OCI-LY7 (cell line): ENCODE measurements around the gene TNFAIP8L3. TPM values are rescaled to one million over a fixed set of nuclear protein-coding genes. Genes with fewer than 3 reads are reported as not detected.

Source experiments
- BruUV-seq: library from RNA; stranded (reverse); fragments of 400-500 nt; replicated peaks from 2 replicates; lab custom pipeline; 2021; lab: Mats Ljungman, UMichigan
- CTCF ChIA-PET: fragments of 300-600 bp; sonication (Branson Sonifier 250); formaldehyde crosslinking; loops from one replicate; lab custom pipeline; 2022; ENCODE audit warnings: antibody characterized with exemption; ENCODE audit not compliant: unreplicated experiment; lab: Charles Lee
- POLR2A ChIA-PET: fragments of 300-600 bp; sonication (Branson Sonifier 250); formaldehyde crosslinking; loops from one replicate; lab custom pipeline; 2022; ENCODE audit warnings: antibody characterized with exemption; lab: Charles Lee
- DNase-seq: peaks from one replicate; pipeline ENCODE4 v3.0.0-alpha.2; 2015; ENCODE audit warnings: low spot score
- H2AFZ ChIP-seq: fragments of 200-600 bp; sonication (generic), shearing (Covaris generic); 2 replicates; pipeline ENCODE4 v1.6.1; 2014; ENCODE audit warnings: mild to moderate bottlenecking, antibody characterized with exemption, low read length, moderate library complexity
- H3K27ac ChIP-seq: fragments of 200-600 bp; sonication (generic); 2 replicates; pipeline ENCODE4 v1.5.1; 2014; ENCODE audit warnings: mixed run types, low read depth, mild to moderate bottlenecking, moderate library complexity, low read length, inconsistent platforms; ENCODE audit not compliant: poor library complexity, severe bottlenecking
- H3K36me3 ChIP-seq: fragments of 200-600 bp; sonication (generic); 2 replicates; pipeline ENCODE4 v1.6.1; 2014; ENCODE audit warnings: mild to moderate bottlenecking, antibody characterized with exemption, low read length, moderate library complexity, mixed read lengths; ENCODE audit not compliant: insufficient read depth
- H3K4me1 ChIP-seq: fragments of 200-600 bp; sonication (generic); 2 replicates; pipeline ENCODE4 v1.5.1; 2014; ENCODE audit warnings: mild to moderate bottlenecking, low read length; ENCODE audit not compliant: insufficient read depth, poor library complexity, severe bottlenecking
- H3K4me2 ChIP-seq: fragments of 200-600 bp; sonication (generic); 2 replicates; pipeline ENCODE4 v1.6.1; 2014; ENCODE audit warnings: mild to moderate bottlenecking, low read length
- H3K4me3 ChIP-seq: fragments of 200-600 bp; sonication (generic); 2 replicates; pipeline ENCODE4 v1.5.1; 2014; ENCODE audit warnings: mild to moderate bottlenecking, low read depth, low read length; ENCODE audit not compliant: poor library complexity, severe bottlenecking
- H3K79me2 ChIP-seq: fragments of 200-600 bp; sonication (generic); 2 replicates; pipeline ENCODE4 v1.6.1; 2016; ENCODE audit warnings: low read depth, mild to moderate bottlenecking, low read length, moderate library complexity, mixed read lengths; ENCODE audit not compliant: insufficient read depth
- H3K9me2 ChIP-seq: fragments of 200-600 bp; sonication (generic); 2 replicates; pipeline ENCODE4 v1.6.1; 2016; ENCODE audit warnings: mild to moderate bottlenecking, low read length, mixed read lengths; ENCODE audit not compliant: insufficient read depth
- H3K9me3 ChIP-seq: fragments of 200-600 bp; sonication (generic); 2 replicates; pipeline ENCODE4 v1.6.1; 2014; ENCODE audit warnings: mild to moderate bottlenecking, mixed run types, low read length, mixed read lengths
- H4K20me1 ChIP-seq: fragments of 200-600 bp; sonication (generic); 2 replicates; pipeline ENCODE4 v1.6.1; 2014; ENCODE audit warnings: mild to moderate bottlenecking, antibody characterized with exemption, low read length, moderate library complexity, mixed read lengths; ENCODE audit not compliant: insufficient read depth
- CTCF ChIP-seq: fragments of 200-600 bp; sonication (generic); conservative IDR thresholded peaks from 2 replicates; pipeline ENCODE4 v1.5.1; 2014; ENCODE audit warnings: mild to moderate bottlenecking, antibody characterized with exemption, low read length, moderate library complexity, mixed read lengths
- EZH2phosphoT487 ChIP-seq: fragments of 200-600 bp; sonication (generic); IDR thresholded peaks from 2 replicates; pipeline ENCODE4 v1.6.1; 2018; ENCODE audit warnings: low read depth, borderline replicate concordance, mild to moderate bottlenecking, mixed run types, antibody characterized with exemption, low read length, moderate library complexity, mixed read lengths
- intact Hi-C: fragments of 100-400 bp; cut with micrococcal nuclease; formaldehyde crosslinking; loops from one replicate; pipeline ENCODE4 v1.10.0; 2022; ENCODE audit not compliant: unreplicated experiment
- total RNA-seq, 2 experiments: library from RNA; depleted of rRNA in 1 of 2; stranded (reverse); fragments of >200 nt in 1 of 2; shearing (Covaris generic) in 1 of 2; gene quantifications; 2 replicates each; pipeline ENCODE4 v1.2.3, GENCODE V29; 2014 to 2022

TNFAIP8L3 gene
- total RNA-seq, 2 experiments from 2014 or later: not detected

- no TSS peak for BruUV-seq
- no peaks in the 10 kb centered on the region for H3K9me3 ChIP-seq
- intact Hi-C loops: no loop called here
- no peak overlapping the region for H3K27ac ChIP-seq
- TF ChIP-seq EZH2phosphoT487: no peak
- TF ChIP-seq CTCF: no peak
- no peaks in the 10 kb centered on the region for H3K4me1 ChIP-seq
- no peaks in the 10 kb centered on the region for H3K36me3 ChIP-seq
- H3K9me2 ChIP-seq: no peaks in the 10 kb centered on the region
- no peak overlapping the region for H3K4me3 ChIP-seq
- no peaks in the 10 kb centered on the region for H3K79me2 ChIP-seq
- ChIA-PET POLR2A (interaction anchor here (0.6 kb wide), 2 partner anchors 61 to 404 kb away, joined by 4 read pairs; no protein-coding TSS in a partner anchor), CTCF (no interaction called here)
- no peak overlapping the region for H3K4me2 ChIP-seq
- DNase-seq: no peak
- no peaks in the 10 kb centered on the region for H4K20me1 ChIP-seq
- no peak overlapping the region for H2AFZ ChIP-seq
Observed at GRCh38 chr15:51110171-51110570, 15.5 kb upstream of the TNFAIP8L3 start.

GRCh38 chr15:51108933-51109550 lies 14.3 kb upstream of the TNFAIP8L3 start:
- TF ChIP-seq CTCF (no peak), EZH2phosphoT487 (no peak)
- Histone ChIP-seq H3K9me2 (no peaks in the 10 kb centered on the region), H3K4me3 (no peak overlapping the region), H4K20me1 (no peaks in the 10 kb centered on the region), H3K4me1 (no peaks in the 10 kb centered on the region), H3K27ac (no peak overlapping the region), H3K79me2 (no peaks in the 10 kb centered on the region), H2AFZ (no peak overlapping the region), H3K36me3 (no peaks in the 10 kb centered on the region), H3K9me3 (no peaks in the 10 kb centered on the region), H3K4me2 (no peak overlapping the region)
- POLR2A ChIA-PET: no interaction called here
- intact Hi-C loops: no loop called here
- no TSS peak for BruUV-seq
- no peak for DNase-seq
- CTCF ChIA-PET: no interaction called here

GRCh38 chr15:51107612-51108011 lies 12.9 kb upstream of the TNFAIP8L3 start:
- CTCF ChIA-PET: no interaction called here

More at GRCh38 chr15:51107612-51108011, 12.9 kb upstream of the TNFAIP8L3 start:
- TF ChIP-seq CTCF (no peak), EZH2phosphoT487 (no peak)
- H3K4me2 ChIP-seq: no peak overlapping the region
- intact Hi-C loops: no loop called here
- H2AFZ ChIP-seq: no peak overlapping the region
- DNase-seq: no peak
- BruUV-seq: no TSS peak
- no peaks in the 10 kb centered on the region for H3K36me3 ChIP-seq
- no peaks in the 10 kb centered on the region for H3K9me3 ChIP-seq
- H3K79me2 ChIP-seq: no peaks in the 10 kb centered on the region
- H4K20me1 ChIP-seq: no peaks in the 10 kb centered on the region
- H3K4me1 ChIP-seq: no peaks in the 10 kb centered on the region
- no peak overlapping the region for H3K27ac ChIP-seq
- H3K4me3 ChIP-seq: no peak overlapping the region
- POLR2A ChIA-PET: interaction anchor here (0.6 kb wide), 1 partner anchor 22 kb away, joined by 3 read pairs; no protein-coding TSS in a partner anchor
- no peaks in the 10 kb centered on the region for H3K9me2 ChIP-seq
